Transverse colon (tissue), 4 donors: ENCODE results near the gene MCM3. TPM values are rescaled to one million over a fixed set of nuclear protein-coding genes. Genes with fewer than 3 reads are reported as not detected.

Experiments used
- DNase-seq: peaks from one replicate; pipeline ENCODE4 v3.0.0-alpha.2; 2019
- H3K27ac ChIP-seq, 4 donors: fragments of 200-600 bp; sonication (generic); 2 replicates each; pipeline ENCODE4 v1.5.1; 2016 to 2018; ENCODE audit warnings: inconsistent platforms in 4 of 4
- H3K27me3 ChIP-seq: fragments of 200-600 bp; sonication (generic); 2 replicates; pipeline ENCODE4 v1.5.1; 2017; ENCODE audit warnings: inconsistent platforms
- H3K36me3 ChIP-seq, 4 donors: fragments of 200-600 bp; sonication (generic); 2 replicates each; pipeline ENCODE4 v1.5.1; 2017 to 2019; ENCODE audit warnings: inconsistent platforms in 4 of 4
- H3K4me1 ChIP-seq, 4 donors: fragments of 200-600 bp; sonication (generic); 2 replicates each; pipeline ENCODE4 v1.5.1; 2017 to 2020; ENCODE audit warnings: inconsistent platforms in 4 of 4
- H3K4me3 ChIP-seq, 4 donors: fragments of 200-600 bp; sonication (generic); 1 replicate in 1 of 4; 2 replicates in 3 of 4; pipeline versions ENCODE4 v1.5.1 to v1.6.1; 2017 to 2019; ENCODE audit warnings: inconsistent platforms in 4 of 4
- H3K9me3 ChIP-seq, 2 donors: fragments of 200-600 bp; sonication (generic); 2 replicates each; pipeline ENCODE4 v1.5.1; 2017 to 2019; ENCODE audit warnings: inconsistent platforms in 2 of 2
- EP300 ChIP-seq: sonication (generic); formaldehyde crosslinking; IDR thresholded peaks from one replicate; pipeline ENCODE4 v1.6.1; 2017; ENCODE audit warnings: antibody characterized with exemption, low read depth
- POLR2A ChIP-seq: fragments of 450-650 bp; IDR thresholded peaks from one replicate; pipeline ENCODE4 v1.6.1; 2016; ENCODE audit warnings: antibody characterized with exemption, mild to moderate bottlenecking, moderate library complexity
- POLR2AphosphoS5 ChIP-seq, 3 donors: sonication (generic); formaldehyde crosslinking; IDR thresholded peaks; one replicate each; pipeline ENCODE4 v1.6.1; 2016; ENCODE audit warnings: antibody characterized with exemption in 3 of 3
- WGBS, 2 donors: methylation state at CpG; one replicate each; pipeline ENCODE4 v1.1.5; 2018; ENCODE audit warnings: low coverage in 1 of 2; 5-methylcytosine and 5-hydroxymethylcytosine counted together
- in situ Hi-C, 4 donors: fragments of 200-750 bp; cut with MboI; loops; one replicate each; pipeline versions ENCODE4 v1.15.0 to v1.15.1; 2017; ENCODE audit warnings: low sequenced_read_pairs in 3 of 4, low pct_ligation_motif_present in 1 of 4, low pct_unique_long_range_greater_than_20kb in 1 of 4
- intact Hi-C: fragments of 100-400 bp; cut with DNase I; formaldehyde crosslinking; loops from one replicate; pipeline ENCODE4 v1.15.1; 2023; ENCODE audit warnings: low total_unique reads
- total RNA-seq, 4 donors: library from RNA; depleted of rRNA; stranded (reverse); fragments of >200 nt; gene quantifications; one replicate each; pipeline ENCODE4 v1.1.0, GENCODE V29; 2016
- TF ChIP-seq, protein P1 (sequence below), 5 experiments: fragments of 200-600 bp in 3 of 5; fragments of 450-650 bp in 2 of 5; sonication (generic) in 3 of 5; IDR thresholded peaks; 1 replicate in 2 of 5; 2 replicates in 3 of 5; pipeline ENCODE4 v1.5.1; 2016 to 2017; ENCODE audit warnings: antibody characterized with exemption in 5 of 5, inconsistent platforms in 3 of 5, mild to moderate bottlenecking in 2 of 5, moderate library complexity in 1 of 5

The MCM3 gene
- total RNA-seq, 4 donors from 2014 or later, result 13.5 to 27.3 (median 24.2) TPM

DNA sequence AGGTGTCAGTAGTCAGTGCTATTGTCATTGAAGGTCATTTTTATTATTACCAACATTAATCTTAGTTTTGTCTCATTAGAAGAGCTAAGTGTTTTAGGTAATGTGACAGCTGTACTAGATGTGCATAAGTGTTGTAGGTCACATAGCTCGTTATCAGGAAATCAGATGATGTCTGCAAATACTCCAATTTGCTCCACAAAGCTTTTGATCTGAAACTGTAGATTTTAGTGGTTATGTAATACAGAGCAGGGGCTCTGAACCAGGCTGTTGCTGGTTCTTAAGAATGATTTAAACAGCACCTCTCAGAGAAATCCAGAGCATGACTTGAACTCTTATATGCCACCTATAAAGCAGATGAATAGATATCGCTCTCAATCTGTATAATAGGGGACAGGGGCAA, 42.7 kb downstream of the MCM3 start:
- in situ Hi-C loops (no loop called here), intact Hi-C loops (no loop called here)
- Histone ChIP-seq H3K4me3 (no peak overlapping the region), H3K36me3 (no peaks in the 10 kb centered on the region), H3K4me1 (no peaks in the 10 kb centered on the region), H3K9me3 (no peaks in the 10 kb centered on the region), H3K27ac (no peak overlapping the region), H3K27me3 (no peaks in the 10 kb centered on the region)
- TF ChIP-seq POLR2AphosphoS5 (IDR thresholded peaks at IDR 0.05) (no peak), POLR2A (no peak), EP300 (no peak)
- TF ChIP-seq, protein P1, sequence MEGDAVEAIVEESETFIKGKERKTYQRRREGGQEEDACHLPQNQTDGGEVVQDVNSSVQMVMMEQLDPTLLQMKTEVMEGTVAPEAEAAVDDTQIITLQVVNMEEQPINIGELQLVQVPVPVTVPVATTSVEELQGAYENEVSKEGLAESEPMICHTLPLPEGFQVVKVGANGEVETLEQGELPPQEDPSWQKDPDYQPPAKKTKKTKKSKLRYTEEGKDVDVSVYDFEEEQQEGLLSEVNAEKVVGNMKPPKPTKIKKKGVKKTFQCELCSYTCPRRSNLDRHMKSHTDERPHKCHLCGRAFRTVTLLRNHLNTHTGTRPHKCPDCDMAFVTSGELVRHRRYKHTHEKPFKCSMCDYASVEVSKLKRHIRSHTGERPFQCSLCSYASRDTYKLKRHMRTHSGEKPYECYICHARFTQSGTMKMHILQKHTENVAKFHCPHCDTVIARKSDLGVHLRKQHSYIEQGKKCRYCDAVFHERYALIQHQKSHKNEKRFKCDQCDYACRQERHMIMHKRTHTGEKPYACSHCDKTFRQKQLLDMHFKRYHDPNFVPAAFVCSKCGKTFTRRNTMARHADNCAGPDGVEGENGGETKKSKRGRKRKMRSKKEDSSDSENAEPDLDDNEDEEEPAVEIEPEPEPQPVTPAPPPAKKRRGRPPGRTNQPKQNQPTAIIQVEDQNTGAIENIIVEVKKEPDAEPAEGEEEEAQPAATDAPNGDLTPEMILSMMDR (IDR thresholded peaks at IDR 0.05), result no peak
- DNase-seq, result no peak
- WGBS, 2 donors, result 63 to 81% methylated on average over 2 of the region's 2 CpGs

- WGBS, 2 donors, result 23 to 32% methylated on average over 6 to 15 of the region's 15 CpGs
- Histone ChIP-seq H3K36me3 (no peaks in the 10 kb centered on the region), H3K4me1 (peaks cover 0 to 7% (median 2%) of the 10 kb centered on the region in 4 donors), H3K27ac (no peak overlapping the region), H3K9me3 (no peaks in the 10 kb centered on the region), H3K4me3 (no peak overlapping the region), H3K27me3 (no peaks in the 10 kb centered on the region)
- intact Hi-C loops, result no loop called here
- DNase-seq, result peak; percentile 24
- TF ChIP-seq, protein P1 (IDR thresholded peaks at IDR 0.05), result peak; percentile 35 to 63 (median 51)
- no peak for TF ChIP-seq POLR2A
- in situ Hi-C loops, result loop anchor here in 1 of 4 donors (10.0 kb wide), 1 partner anchor 169 kb away; no protein-coding TSS in a partner anchor
Measured at GRCh38 chr6:52233975-52234823, 50.3 kb downstream of the MCM3 start.

DNA sequence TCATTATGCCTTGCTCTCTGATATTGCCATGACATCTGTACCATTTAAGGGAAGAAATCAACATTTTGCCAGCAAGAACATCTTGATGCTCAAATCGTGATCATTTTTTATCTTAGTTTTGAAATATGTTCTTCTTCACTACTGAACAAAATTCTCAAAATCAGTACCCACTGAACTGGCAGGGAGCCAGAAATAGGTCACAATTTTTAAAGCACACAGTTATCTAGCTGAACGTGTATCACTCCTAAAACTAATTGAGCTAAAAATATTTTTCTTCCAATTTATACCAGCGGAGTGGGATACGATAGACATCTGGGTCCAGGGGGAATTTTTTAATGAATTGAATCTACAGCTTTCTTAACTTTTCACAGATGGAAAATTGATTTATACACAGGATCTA, 51.5 kb downstream of the MCM3 start:
- DNase-seq, result no peak
- Histone ChIP-seq H3K36me3 (no peaks in the 10 kb centered on the region), H3K27ac (no peak overlapping the region), H3K27me3 (no peaks in the 10 kb centered on the region), H3K4me3 (no peak overlapping the region), H3K4me1 (peaks cover 0 to 7% (median 2%) of the 10 kb centered on the region in 4 donors), H3K9me3 (no peaks in the 10 kb centered on the region)
- 65 to 72% methylated on average over 4 of the region's 4 CpGs for WGBS, 2 donors
- TF ChIP-seq EP300, result no peak
- TF ChIP-seq, protein P1 (IDR thresholded peaks at IDR 0.05), result no peak
- no peak for TF ChIP-seq POLR2A
- TF ChIP-seq POLR2AphosphoS5 (IDR thresholded peaks at IDR 0.05), result no peak
- intact Hi-C loops (no loop called here), in situ Hi-C loops (loop anchor here in 1 of 4 donors (10.0 kb wide), 1 partner anchor 168 kb away; no protein-coding TSS in a partner anchor)

DNA sequence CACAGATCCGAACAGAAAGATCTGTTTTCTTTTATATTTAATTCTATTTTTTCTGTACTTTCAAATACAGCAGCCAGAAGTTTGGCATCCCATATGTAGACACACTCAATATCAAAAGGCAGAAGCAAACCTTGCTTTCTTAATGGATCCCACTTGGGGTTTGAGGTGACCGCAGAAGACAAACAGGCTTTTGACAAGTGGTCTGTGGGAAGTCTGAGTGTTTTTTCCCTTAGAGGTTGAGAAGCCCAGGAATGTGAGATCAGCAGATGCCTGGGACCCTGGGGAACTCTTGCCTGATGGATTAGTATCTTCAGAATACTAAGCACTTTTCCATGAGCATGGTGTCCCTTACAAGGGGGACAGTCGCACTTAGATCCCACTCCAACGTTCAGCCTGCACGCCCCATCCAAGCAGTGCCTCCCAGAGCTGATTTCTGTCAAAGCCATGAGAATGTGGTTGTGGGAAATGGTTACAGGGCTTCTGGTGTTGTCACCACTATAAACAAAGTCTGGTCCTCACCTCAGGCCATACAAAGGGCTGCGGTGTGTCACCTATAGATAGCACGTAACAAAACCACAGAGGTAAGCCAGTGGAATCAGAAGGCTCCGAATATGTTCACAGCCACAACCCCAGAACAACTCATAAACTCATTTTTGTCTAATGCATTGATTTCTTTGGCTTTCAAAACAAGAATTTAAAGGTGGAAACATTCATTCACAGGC, 53.0 kb downstream of the MCM3 start:
- DNase-seq, result no peak
- TF ChIP-seq POLR2AphosphoS5 (IDR thresholded peaks at IDR 0.05) (no peak), EP300 (no peak), POLR2A (no peak)
- TF ChIP-seq, protein P1 (IDR thresholded peaks at IDR 0.05), result no peak
- WGBS, 2 donors, result 83 to 84% methylated on average over 4 to 8 of the region's 8 CpGs
- Histone ChIP-seq H3K9me3 (no peaks in the 10 kb centered on the region), H3K27ac (no peak overlapping the region), H3K4me1 (peaks cover 0 to 7% (median 2%) of the 10 kb centered on the region in 4 donors), H3K27me3 (no peaks in the 10 kb centered on the region), H3K36me3 (no peaks in the 10 kb centered on the region), H3K4me3 (no peak overlapping the region)
- in situ Hi-C loops (loop anchor here in 1 of 4 donors (10.0 kb wide), 1 partner anchor 167 kb away; no protein-coding TSS in a partner anchor), intact Hi-C loops (no loop called here)
